Gastrocnemius medialis (tissue), 4 donors: Measurements from ENCODE around the gene ESRRB. TPM values are rescaled to one million over a fixed set of nuclear protein-coding genes. Genes with fewer than 3 reads are reported as not detected.

Source experiments
- ATAC-seq, 2 donors: fragments of 150-250 bp; one replicate each; pipeline ENCODE4 v1.9.1; 2016
- DNase-seq, 2 donors: peaks; one replicate each; pipeline ENCODE4 v3.0.0-alpha.2; 2019
- H3K27ac ChIP-seq, 4 donors: fragments of 200-600 bp; sonication (generic); 1 replicate in 1 of 4; 2 replicates in 3 of 4; pipeline ENCODE4 v1.5.1; 2016 to 2018; ENCODE audit warnings: mild to moderate bottlenecking in 2 of 4, moderate library complexity in 1 of 4
- H3K27me3 ChIP-seq, 3 donors: fragments of 200-600 bp; sonication (generic) in 2 of 3; 1 replicate in 1 of 3; 2 replicates in 2 of 3; pipeline versions ENCODE4 v1.5.1 to v1.6.0; 2016 to 2019; ENCODE audit warnings: mild to moderate bottlenecking in 1 of 3, moderate library complexity in 1 of 3
- H3K36me3 ChIP-seq, 2 donors: fragments of 200-600 bp; sonication (generic) in 1 of 2; one replicate each; pipeline ENCODE4 v1.5.1; 2017 to 2018
- H3K4me1 ChIP-seq, 2 donors: fragments of 200-600 bp; sonication (generic) in 1 of 2; one replicate each; pipeline ENCODE4 v1.5.1; 2016 to 2017; ENCODE audit warnings: mild to moderate bottlenecking in 2 of 2
- H3K4me3 ChIP-seq, 4 donors: fragments of 200-600 bp; sonication (generic) in 3 of 4; 1 replicate in 1 of 4; 2 replicates in 3 of 4; pipeline ENCODE4 v1.5.1; 2016 to 2019; ENCODE audit warnings: mild to moderate bottlenecking in 2 of 4
- H3K9me3 ChIP-seq, 3 donors: fragments of 200-600 bp; sonication (generic) in 2 of 3; 1 replicate in 1 of 3; 2 replicates in 2 of 3; pipeline ENCODE4 v1.5.1; 2016 to 2019
- POLR2A ChIP-seq, 2 donors: fragments of 450-650 bp; IDR thresholded peaks; one replicate each; pipeline ENCODE4 v1.6.1; 2017; ENCODE audit warnings: antibody characterized with exemption in 2 of 2, mild to moderate bottlenecking in 2 of 2, moderate library complexity in 2 of 2
- in situ Hi-C, 4 donors: fragments of 200-750 bp; cut with MboI; loops; one replicate each; pipeline versions ENCODE4 v1.15.0 to v1.8.0; 2017; ENCODE audit warnings: low sequenced_read_pairs in 4 of 4
- intact Hi-C: fragments of 100-400 bp; cut with DNase I; formaldehyde crosslinking; loops from one replicate; pipeline ENCODE4 v1.15.1; 2023; ENCODE audit warnings: low total_unique reads
- total RNA-seq, 4 donors: library from RNA; depleted of rRNA; stranded (reverse); fragments of >200 nt; gene quantifications; one replicate each; pipeline versions ENCODE4 v1.1.0 to v1.2.3, GENCODE V29; 2016
- TF ChIP-seq, protein P1 (sequence below), 5 experiments: fragments of 450-650 bp in 3 of 5; fragments of 200-600 bp in 2 of 5; sonication (generic) in 2 of 5; IDR thresholded peaks in 4 of 5; conservative IDR thresholded peaks in 1 of 5; 1 replicate in 4 of 5; 2 replicates in 1 of 5; pipeline ENCODE4 v1.5.1; 2016 to 2019; ENCODE audit warnings: antibody characterized with exemption in 5 of 5, mild to moderate bottlenecking in 3 of 5, moderate library complexity in 3 of 5

ESRRB gene
- total RNA-seq, 4 donors from 2014 or later = 1.1 to 9.4 (median 5.3) TPM

DNA sequence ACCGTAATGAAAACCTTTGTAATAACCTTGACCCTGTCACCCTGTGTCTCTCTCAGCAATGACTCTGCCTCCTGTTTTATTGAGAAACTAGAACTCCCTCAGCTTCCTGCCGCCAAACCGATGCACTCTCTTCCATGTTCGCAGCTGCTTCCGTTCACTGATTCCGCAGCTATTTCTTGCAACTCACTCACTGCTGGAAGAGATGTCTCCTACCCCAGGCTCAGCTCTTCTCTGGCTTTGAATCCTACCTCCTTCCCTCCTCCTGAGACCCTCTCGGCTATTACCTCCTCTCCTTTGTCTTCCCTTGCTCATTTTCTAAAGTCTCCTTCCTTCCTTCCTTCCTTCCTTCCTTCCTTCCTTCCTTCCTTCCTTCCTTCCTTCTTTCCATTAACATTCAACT is 71.0 kb downstream of the ESRRB start:
- H3K27me3 ChIP-seq = no peaks in the 10 kb centered on the region
- no peaks in the 10 kb centered on the region for H3K4me1 ChIP-seq
- in situ Hi-C loops = no loop called here
- TF ChIP-seq, protein P1, sequence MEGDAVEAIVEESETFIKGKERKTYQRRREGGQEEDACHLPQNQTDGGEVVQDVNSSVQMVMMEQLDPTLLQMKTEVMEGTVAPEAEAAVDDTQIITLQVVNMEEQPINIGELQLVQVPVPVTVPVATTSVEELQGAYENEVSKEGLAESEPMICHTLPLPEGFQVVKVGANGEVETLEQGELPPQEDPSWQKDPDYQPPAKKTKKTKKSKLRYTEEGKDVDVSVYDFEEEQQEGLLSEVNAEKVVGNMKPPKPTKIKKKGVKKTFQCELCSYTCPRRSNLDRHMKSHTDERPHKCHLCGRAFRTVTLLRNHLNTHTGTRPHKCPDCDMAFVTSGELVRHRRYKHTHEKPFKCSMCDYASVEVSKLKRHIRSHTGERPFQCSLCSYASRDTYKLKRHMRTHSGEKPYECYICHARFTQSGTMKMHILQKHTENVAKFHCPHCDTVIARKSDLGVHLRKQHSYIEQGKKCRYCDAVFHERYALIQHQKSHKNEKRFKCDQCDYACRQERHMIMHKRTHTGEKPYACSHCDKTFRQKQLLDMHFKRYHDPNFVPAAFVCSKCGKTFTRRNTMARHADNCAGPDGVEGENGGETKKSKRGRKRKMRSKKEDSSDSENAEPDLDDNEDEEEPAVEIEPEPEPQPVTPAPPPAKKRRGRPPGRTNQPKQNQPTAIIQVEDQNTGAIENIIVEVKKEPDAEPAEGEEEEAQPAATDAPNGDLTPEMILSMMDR (IDR thresholded peaks at IDR 0.05 in 4 of 5, conservative IDR thresholded peaks at IDR 0.05 in 1 of 5) = no peak
- TF ChIP-seq POLR2A (IDR thresholded peaks at IDR 0.05) = no peak
- ATAC-seq (no peak), DNase-seq (no peak)
- intact Hi-C loops = no loop called here
- H3K4me3 ChIP-seq = no peak overlapping the region
- H3K36me3 ChIP-seq = no peaks in the 10 kb centered on the region
- no peak overlapping the region for H3K27ac ChIP-seq
- no peaks in the 10 kb centered on the region for H3K9me3 ChIP-seq

DNA sequence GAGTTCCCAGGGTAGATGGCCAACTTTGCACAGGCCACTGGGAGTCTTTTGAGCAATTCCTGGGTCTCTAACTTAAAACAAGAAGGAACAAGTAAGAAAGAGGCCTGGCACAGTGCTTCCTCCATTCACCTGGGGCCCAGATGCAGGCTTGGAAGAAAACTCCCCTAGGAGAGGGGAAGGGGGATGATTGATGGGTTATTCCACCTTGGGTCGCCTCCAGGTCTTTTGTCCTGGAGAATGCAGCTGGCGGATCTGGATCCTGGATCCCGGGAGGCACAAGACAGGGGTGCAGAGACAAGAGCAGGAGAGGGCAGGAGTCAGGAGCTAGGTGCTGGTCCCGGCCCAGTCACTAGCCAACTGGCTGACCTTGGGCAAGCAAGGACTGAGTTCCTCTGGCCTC is 74.5 kb downstream of the ESRRB start:
- in situ Hi-C loops (loop anchor here in 2 of 4 donors (10.0 kb wide), 1 partner anchor 194 kb away; no protein-coding TSS in a partner anchor), intact Hi-C loops (loop anchor here (10.0 kb wide), 1 partner anchor 94 kb away; no protein-coding TSS in a partner anchor)
- TF ChIP-seq, protein P1 (IDR thresholded peaks at IDR 0.05 in 4 of 5, conservative IDR thresholded peaks at IDR 0.05 in 1 of 5) = no peak
- TF ChIP-seq POLR2A (IDR thresholded peaks at IDR 0.05) = no peak
- no peaks in the 10 kb centered on the region for H3K9me3 ChIP-seq
- no peak overlapping the region for H3K4me3 ChIP-seq
- no peaks in the 10 kb centered on the region for H3K27me3 ChIP-seq
- no peak overlapping the region for H3K27ac ChIP-seq
- DNase-seq (no peak), ATAC-seq (no peak)
- no peaks in the 10 kb centered on the region for H3K4me1 ChIP-seq
- no peaks in the 10 kb centered on the region for H3K36me3 ChIP-seq

DNA sequence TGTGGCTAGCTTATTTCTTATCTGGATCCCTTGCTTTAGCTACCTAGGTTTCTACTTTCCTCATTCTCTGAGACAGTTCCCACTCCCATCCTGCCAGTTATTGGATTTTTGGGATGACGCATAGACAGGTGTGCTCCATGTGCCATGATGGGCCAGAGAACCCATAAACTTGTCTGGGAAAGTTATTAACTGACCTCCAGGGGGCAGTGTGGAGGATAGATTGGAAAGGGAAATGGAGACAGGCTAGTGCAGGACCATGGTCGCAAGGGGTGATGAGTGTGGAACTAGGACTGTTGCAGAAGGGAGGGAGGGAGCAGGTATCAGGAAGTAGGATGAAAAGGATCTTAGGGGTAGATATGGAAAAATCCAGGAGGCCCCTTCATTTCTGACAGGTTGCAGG is 80.3 kb downstream of the ESRRB start:
- Histone ChIP-seq H3K27ac (no peak overlapping the region), H3K9me3 (no peaks in the 10 kb centered on the region), H3K36me3 (no peaks in the 10 kb centered on the region), H3K4me3 (no peak overlapping the region), H3K27me3 (no peaks in the 10 kb centered on the region), H3K4me1 (no peaks in the 10 kb centered on the region)
- no peak for TF ChIP-seq POLR2A (IDR thresholded peaks at IDR 0.05)
- TF ChIP-seq, protein P1 (IDR thresholded peaks at IDR 0.05 in 4 of 5, conservative IDR thresholded peaks at IDR 0.05 in 1 of 5) = peak in 4 of 5 experiments; percentile 46 to 59 (median 56)
- ATAC-seq (peak; percentile 51 to 62), DNase-seq (no peak)
- in situ Hi-C loops (loop anchor here in 2 of 4 donors (10.0 kb wide), 1 partner anchor 189 kb away; no protein-coding TSS in a partner anchor), intact Hi-C loops (loop anchor here (5.0 to 10.0 kb wide), 2 partner anchors 89 to 191 kb away; no protein-coding TSS in a partner anchor)

DNA sequence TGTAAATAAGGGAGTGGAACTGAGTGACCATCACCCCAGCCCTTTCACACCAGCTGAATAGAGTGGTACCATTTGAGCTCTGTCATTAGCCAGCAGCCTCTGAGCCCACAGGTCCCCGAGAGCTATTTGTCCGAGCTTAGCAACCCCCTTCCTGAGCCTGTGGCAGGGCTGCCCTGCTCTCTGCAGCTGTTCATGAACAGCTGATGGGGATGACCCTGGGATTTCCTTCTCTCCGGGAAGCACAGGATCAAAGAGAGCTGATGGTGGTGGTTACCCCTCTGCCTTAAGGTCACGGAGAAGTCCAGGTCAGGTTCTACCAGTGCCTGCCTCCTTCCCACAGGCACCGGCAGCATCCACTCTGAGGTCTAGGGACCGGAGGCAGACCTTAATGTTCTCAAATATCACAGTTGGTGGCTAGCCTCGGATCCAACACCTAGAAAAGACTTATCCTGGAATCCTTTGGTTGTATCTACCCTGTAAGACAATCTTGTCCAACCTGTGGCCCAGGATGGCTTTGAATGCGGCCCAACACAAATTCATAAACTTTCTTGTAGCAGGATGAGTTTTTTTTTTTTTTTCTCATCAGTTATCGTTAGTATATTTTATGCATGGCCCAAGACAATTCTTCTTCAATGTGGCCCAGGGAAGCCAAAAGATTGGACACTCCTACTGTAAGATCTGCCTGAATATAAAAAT is 81.1 kb downstream of the ESRRB start:
- intact Hi-C loops = loop anchor here (5.0 to 10.0 kb wide), 2 partner anchors 88 to 190 kb away; no protein-coding TSS in a partner anchor
- ATAC-seq (no peak), DNase-seq (no peak)
- Histone ChIP-seq H3K27ac (no peak overlapping the region), H3K36me3 (no peaks in the 10 kb centered on the region), H3K9me3 (no peaks in the 10 kb centered on the region), H3K4me3 (no peak overlapping the region), H3K4me1 (no peaks in the 10 kb centered on the region), H3K27me3 (no peaks in the 10 kb centered on the region)
- TF ChIP-seq POLR2A (IDR thresholded peaks at IDR 0.05) = no peak
- TF ChIP-seq, protein P1 (IDR thresholded peaks at IDR 0.05 in 4 of 5, conservative IDR thresholded peaks at IDR 0.05 in 1 of 5) = no peak
- in situ Hi-C loops = loop anchor here in 2 of 4 donors (10.0 kb wide), 1 partner anchor 188 kb away; no protein-coding TSS in a partner anchor
